HG02973 (cell line): ENCODE measurements around the gene DYNC2LI1.

Experiments
- ATAC-seq: cut with Tn5 transposase; IDR thresholded peaks from one replicate; pipeline ENCODE4 v1.9.1; 2021; ENCODE audit warnings: moderate library complexity; ENCODE audit not compliant: unreplicated experiment

Gene DYNC2LI1

DNA sequence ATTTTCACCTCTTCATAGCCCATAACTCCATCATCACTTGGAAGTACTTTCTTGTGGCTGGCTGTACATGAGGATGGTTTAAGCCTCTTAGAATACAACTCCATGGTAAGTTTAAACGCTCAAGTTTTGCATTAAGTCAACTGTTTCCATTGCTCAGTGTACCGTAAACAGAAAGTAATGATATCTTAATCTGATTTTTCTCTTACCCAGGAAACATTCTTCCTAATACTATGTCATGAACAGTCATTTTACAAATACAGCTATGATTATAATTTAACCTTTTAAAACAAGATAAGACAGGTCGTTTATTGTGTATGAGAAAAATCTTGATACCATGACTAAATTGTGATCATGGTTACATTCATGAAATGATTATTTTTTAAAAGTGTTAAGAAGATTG is 11.6 kb upstream of the DYNC2LI1 start:
- no peak for ATAC-seq

- no peak for ATAC-seq
Measured at GRCh38 chr2:43763091-43763490, 10.7 kb upstream of the DYNC2LI1 start.

GRCh38 chr2:43764086-43764705 is 9.6 kb upstream of the DYNC2LI1 start:
- no peak for ATAC-seq

DNA sequence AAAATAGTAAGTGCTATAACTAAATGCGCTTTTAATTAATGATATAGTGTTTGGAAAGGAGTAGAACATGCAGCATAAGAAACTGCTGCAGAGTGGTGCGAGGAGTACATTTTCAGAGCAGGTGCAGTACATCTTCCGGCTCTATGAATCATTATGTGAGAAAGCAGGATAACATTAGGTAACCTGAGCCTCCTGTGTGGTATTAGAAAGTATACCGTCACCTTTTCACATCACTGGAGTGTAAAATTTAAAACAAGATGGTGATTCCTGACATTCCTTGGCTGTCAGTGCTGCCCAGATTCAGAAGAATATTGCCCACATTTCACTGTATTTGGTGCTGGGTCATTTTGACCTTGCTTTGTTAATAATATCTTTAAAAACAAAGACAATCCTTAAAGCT is 7.8 kb upstream of the DYNC2LI1 start:
- no peak for ATAC-seq

DNA sequence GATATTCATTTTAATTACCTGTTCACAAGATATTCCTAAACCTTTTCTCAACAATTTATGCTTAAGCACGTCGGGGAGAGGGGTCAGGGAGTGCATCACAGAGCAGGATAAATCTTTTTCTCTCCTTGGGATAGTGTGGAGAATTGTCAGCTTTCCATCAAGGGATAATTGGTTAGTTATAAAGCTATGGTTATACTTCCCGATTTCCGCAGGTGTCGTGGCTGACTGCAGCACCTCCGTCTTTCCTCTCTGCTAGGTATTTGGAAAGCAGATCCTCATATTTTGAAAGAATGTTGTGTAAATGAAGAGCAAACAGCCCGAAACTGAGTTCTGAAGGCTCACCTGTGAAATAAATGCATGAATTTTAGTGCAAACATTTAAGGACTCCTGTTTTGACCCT is 778 bp downstream of the DYNC2LI1 start:
- ATAC-seq: no peak

DNA sequence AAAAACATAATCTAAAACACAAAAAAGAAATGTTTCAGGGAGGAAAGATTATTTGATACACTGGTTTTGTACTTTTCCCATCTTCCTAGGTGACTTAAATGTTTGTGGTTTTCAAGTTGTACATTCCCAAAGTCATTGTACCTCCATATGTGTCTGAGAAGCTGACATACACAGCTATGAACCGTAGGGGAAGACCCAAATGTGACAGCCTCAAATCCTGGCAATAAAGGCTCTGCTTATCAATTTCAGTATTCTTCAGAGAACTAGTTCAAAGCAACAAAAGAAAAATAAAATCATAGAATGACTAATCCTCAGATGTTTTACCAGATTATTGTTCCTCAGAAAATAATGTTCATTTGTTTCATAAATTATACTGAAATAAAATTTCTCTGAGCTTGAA is 2.5 kb downstream of the DYNC2LI1 start:
- no peak for ATAC-seq

- no peak for ATAC-seq
Measured at GRCh38 chr2:43777306-43777926, 3.6 kb downstream of the DYNC2LI1 start.

DNA sequence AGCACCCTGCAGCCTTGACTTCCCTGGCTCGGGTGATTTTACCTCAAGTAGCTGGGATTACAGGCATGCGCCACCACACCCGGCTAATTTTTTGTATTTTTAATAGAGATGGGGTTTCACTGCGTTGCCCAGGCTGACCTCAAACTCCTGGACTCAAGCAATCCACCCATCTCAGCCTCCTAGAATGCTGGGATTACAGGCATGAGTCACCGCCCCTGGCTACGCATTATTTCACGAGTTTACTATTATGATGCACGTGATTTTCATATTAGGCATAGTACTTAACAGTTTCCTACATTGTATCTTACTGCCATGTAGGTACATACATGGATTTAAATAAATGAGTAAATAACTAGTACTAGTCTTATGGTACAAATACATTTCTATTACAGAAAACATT is 4.4 kb downstream of the DYNC2LI1 start:
- ATAC-seq: no peak

- ATAC-seq: no peak
Measured at GRCh38 chr2:43787895-43788294, 14.1 kb downstream of the DYNC2LI1 start.

GRCh38 chr2:43788646-43789045 is 14.8 kb downstream of the DYNC2LI1 start:
- no peak for ATAC-seq

DNA sequence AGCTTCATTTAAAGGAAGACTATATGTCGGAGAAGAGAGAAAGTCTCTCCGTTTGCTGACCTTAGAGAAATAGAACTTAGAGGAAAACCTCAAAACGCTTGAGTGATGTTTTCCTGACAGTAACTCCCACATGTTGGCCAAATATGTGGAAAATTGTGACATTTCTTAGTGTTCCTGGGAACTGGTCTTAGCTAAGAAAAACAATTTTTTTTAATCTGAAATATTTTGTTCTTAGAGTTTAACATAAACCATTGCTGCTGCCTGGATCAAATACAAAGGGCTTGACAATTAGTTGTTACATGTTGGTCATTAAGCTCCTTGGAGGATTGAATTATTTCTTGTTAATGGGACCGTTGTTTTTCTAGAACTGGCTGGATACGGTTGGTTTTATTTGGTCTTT is 16.3 kb downstream of the DYNC2LI1 start:
- ATAC-seq: no peak

- ATAC-seq: no peak
Measured at GRCh38 chr2:43791035-43791765, 17.4 kb downstream of the DYNC2LI1 start.

DNA sequence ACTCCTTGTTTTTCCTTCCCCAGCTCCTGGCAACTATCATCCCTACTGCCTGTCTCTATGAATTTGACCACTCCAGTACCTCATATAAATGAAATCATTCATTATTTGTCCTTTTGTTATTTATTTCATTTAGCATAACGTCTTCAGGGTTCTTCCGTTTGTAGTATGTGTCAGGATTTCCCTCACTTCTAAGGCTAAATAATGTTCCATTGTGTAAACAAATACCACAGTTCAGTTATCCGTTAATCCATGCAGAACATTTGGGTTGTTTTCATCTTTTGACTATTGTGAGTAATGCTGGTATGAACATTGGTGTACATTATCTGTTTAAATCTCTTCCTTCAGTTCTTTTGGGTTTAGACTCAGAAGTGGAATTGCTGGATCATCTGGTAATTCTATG is 18.8 kb downstream of the DYNC2LI1 start:
- no peak for ATAC-seq

GRCh38 chr2:43794956-43795355 is 21.1 kb downstream of the DYNC2LI1 start:
- ATAC-seq: no peak

DNA sequence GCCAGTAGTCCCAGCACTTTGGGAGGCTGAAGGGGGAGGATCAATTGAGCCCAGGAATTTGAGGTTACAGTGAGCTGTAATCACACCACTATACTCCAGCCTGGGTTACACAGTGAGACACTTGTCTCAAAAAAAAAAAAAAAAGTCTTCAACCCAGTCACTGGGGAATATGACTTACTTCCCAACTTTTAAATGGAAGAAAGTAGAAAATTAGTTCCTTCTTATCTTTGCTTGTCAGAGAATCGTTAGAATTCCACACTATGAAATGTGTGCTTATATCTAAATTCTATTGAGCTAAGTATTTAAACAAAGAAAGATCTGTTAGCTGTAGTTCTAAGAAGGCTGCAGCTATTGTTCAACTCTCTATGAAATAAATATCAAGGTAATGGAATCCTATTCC is 22.4 kb downstream of the DYNC2LI1 start:
- ATAC-seq: no peak

- no peak for ATAC-seq
Measured at GRCh38 chr2:43798300-43798699, 24.5 kb downstream of the DYNC2LI1 start.

GRCh38 chr2:43800894-43801293 is 27.1 kb downstream of the DYNC2LI1 start:
- no peak for ATAC-seq

GRCh38 chr2:43802135-43802534 is 28.3 kb downstream of the DYNC2LI1 start:
- ATAC-seq: no peak

GRCh38 chr2:43803113-43803512 is 29.3 kb downstream of the DYNC2LI1 start:
- ATAC-seq: no peak

DNA sequence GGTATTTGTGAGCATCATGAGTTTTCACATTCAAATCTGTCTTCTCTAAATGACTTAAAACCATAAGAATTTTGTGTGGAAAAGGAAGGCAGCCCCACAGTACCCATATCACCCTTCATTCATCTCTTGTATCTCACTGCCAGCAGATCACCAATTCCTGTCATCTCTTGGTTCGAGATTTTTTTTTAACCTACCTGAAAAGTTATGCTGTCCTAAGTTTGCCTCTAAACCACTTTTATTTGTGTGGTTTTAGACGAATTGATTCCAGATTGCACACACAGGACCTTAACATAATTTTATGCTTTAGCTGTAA is 32.8 kb downstream of the DYNC2LI1 start:
- ATAC-seq: no peak

DNA sequence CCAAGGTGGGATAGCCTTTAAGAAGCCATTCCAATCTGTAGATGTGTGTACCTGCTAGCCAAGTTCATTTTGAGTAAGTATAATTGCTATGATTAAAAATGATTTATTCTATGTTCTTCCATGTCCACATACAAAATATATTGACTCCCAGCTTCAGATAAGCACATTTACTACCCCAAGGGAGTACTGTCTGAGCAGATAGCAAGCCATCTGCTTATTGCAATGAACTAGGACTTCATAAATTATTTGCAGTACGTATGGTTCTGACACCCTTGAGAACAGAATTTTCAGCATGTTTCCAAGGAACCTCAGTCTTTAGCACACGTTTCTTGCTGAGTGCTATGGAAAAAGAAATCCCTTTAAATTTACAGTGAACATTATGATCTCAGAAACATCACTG is 36.6 kb downstream of the DYNC2LI1 start:
- ATAC-seq: no peak

DNA sequence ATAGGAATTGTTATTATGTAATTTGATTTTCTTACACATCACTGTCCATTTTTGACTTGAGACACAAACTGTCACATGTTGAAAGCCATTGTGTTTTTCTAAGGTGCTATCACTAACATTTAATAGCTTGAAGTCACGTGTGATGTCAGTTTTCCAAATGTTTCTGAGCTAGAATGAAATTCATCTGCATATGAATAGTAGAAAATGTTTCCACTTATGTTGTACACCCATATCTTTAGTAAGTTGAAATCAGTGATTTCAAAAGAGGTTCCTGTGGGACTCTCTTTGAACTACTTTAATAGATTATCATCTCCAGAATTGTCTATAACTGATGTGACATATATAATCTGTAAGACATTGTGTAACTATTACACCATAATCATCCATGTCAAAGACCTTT is 37.0 kb downstream of the DYNC2LI1 start:
- ATAC-seq: no peak

DNA sequence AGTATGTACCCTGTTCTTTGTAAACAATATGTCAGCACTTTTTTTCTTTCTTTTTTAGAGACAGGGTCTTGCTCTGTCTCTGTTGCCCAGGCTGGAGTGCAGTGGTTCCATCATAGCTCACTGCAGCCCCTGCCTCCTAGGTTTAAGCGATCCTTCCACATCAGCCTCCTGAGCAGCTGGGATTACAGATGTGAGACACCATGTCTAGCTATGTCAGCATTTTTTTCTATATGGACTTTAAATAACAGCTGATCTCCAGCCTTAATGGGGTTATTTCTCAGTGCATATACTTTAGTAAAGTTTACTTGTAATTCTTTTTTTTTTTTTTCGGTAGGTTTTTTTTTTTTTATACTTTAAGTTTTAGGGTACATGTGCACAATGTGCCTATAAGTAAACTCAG is 38.2 kb downstream of the DYNC2LI1 start:
- ATAC-seq: no peak
